GM18520 (cell line): ENCODE results near the gene CDC42EP3.
A peak's percentile ranks its signal among the peaks of the same experiment; 100 is the strongest.

Source experiments
- ATAC-seq: cut with Tn5 transposase; IDR thresholded peaks from one replicate; pipeline ENCODE4 v1.9.1; 2021; ENCODE audit not compliant: unreplicated experiment

Gene CDC42EP3

DNA sequence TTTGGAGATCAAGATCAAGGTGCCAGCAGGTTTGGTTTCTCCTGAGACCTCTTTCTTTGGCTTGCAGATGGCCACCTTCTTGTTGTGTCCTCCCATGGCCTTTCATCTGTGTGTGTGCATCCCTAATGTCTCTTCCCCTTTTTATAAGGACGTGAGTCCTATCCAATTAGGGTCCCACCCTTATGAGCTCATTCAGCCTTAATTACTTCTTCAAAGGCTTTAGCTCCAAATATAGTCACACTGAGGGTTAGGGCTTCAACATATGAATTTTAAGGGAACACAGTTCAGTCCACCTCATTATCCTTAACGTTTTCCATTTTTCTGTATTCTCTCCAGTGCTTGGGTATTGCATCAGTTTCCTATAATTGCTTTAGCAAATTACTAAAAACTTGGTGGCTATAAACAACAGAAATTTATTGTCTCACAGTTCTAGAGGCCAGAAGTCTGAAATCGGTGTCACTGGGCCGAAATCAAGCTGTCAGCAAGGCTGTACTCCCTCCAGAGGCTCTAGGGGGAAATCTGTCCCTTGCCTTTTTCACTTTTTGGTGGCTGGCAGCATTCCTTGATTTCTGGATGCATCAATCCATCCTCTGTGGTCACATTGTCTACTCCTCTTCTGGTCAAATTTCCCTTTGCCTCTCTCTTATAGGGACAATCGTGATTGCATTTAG lies 34.1 kb downstream of the CDC42EP3 start:
- no peak for ATAC-seq

DNA sequence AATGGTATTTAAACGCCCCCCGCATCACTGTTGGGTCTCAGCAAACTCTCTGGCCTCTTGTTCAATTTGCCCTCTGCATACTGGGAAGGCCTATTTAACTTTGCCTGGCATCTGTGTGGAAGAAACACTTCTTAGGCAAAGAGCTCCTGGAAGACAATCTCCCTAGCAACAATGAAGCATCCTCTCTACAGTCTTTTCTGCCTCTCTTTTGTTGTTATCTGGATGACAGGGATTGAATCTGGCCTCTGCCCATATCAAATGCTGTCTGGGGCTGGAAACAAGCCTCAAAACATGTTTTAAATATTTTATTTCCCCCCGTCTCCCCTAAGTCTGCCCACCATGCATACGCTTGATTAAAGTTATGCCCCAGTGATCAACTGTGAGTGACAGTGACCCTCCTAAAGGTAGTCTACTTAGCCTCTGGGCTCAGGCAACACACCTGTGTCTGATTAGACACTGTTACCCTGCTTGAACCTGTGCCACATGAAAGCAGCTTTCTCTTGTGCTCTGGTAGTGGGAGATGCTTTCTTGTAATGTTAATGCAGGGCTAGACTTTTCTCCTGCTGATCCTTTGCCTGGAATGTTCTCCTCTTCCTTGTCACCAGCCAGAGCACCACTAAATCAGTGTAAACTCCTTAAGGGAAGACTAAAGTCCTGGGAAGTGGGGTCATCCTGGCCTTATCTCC lies 34.9 kb downstream of the CDC42EP3 start:
- no peak for ATAC-seq

DNA sequence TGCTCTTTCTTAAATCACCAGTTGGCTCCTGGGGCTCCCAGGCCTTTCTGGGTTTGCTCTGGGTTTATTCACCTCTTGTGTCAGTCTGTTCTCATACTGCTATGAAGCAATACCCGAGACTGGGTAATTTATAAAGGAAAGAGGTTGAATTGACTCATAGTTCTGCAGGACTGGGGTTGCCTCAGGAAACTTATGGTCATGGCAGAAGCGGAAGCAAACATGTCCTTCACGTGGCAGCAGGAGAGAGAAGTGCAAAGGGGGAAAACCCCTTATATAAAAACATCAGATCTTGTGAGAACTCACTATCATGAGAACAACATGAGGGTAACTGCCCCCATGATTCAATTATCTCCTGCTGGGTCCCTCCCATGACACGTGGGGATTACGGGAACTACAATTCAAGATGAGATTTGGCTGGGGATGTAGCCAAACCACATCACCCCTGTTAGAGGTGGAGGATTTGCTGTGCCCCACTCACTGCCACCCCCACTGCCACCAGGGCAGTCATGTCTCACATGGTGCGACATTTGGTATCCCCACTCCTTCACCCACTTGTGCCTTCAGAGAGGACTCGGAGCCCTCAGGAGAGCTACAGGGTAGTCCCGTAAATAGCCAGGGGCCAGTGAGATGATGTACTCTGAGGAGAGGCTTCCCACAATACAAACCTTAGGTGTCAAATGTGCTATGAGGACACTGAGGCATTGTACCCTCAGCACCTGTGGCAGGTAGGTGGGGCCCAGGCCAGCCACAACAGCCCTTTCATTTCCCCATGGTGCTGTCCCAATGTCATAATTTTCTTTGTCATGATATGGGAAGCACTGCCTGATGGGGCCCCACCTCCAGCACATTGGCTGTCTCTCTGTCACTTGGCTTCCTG lies 35.7 kb downstream of the CDC42EP3 start:
- peak; percentile 56 for ATAC-seq

DNA sequence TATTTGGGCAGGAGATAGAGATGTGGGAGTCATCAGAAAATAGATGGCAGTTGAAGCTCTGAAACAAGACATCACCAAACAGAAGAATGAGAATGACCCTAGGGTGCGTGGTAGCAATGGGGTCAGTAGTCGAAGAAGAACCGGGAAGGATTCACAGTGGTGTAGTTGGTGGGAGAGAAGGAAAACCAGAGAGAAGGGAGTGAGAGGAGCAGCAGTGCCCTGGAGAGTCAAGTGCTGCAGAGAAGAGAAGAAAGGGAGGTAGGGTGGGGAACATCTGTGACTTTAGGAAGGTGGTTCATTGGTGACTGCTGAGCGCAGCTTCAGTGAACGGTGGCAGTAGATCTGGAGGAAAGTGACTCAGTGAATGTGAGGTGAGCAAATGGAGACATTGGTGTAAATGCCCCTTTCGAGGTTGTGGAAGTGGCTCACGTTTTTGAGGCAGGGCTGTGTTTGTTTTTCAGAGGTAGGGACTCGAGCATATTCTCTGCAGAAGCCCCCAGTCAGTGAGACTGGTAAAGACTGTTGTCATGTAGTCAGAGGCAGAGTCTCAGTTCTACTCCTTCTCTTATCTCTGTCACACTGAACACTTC lies 36.4 kb downstream of the CDC42EP3 start:
- no peak for ATAC-seq

DNA sequence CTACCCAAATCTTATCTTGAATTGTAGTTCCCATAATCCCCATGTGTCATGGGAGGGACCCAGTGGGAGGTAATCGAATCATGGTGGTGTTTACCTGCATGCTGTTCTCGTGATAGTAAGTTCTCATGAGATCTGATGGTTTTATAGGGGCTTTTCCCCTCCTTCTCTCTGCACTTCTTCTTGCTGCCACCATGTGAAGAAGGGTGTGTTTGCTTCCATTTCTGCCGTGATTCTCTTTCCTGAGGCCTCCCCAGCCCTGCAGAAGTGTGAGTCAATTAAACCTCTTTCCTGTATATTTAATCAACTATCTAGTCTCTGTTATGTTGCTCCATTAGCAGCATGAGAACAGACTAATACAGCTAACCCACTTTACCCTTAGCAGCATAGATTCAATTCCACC lies 37.6 kb downstream of the CDC42EP3 start:
- no peak for ATAC-seq

DNA sequence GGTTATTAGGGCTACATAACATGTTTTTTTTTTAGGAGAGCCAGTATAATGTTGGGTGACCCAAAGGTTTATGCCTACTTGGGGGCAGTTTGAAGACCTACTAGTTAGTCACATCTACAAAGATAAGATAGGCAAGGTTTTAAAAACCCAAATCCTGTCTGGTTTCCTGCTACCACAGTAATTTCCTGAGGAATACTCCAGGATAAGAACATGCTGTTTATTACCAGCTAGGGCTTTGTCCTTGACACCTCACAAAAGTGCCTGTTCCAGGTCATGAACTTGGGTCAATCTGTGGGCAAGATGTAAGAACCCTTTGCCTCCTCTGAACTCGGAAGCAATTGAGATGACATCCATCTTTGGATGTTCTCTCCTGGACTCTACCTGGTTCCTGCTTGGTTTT lies 38.2 kb downstream of the CDC42EP3 start:
- ATAC-seq = no peak

DNA sequence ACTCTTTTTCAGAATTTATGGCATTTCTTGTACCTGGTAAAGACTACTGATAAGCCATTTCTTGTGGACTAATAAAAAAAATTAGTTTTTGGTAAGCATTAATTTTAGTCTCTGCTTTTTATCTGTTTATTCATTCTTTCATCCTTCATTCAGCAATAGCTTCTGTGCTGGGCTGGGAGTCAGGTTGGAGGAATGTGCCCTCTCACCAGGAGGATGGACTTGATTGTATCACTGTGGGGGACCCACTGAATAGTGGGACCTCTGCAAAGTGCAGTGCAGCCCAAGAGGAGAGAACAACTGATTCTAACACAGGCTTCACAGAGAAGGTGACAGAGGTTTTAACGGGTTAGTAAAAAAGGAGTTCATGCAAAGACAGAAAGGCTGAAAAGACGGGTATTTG lies 39.1 kb downstream of the CDC42EP3 start:
- ATAC-seq = no peak

DNA sequence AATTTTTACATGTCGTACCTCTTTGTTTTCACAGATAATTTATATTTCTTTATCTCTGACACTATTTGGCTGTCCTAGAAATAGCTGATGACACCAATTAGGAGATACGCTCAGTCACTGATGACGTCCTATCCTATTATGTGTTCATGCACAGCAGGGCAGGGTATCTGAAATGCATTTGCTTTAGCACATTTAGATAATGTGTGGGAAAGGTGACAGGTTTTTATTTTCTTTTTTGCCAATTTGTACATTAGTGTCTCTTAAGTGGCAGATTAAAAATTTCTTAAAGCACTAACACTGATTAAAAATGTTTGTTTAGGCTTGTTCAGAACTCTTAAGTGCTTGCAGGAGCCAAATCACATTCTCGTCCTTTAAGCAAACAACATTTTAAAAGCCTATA lies 39.7 kb downstream of the CDC42EP3 start:
- no peak for ATAC-seq

DNA sequence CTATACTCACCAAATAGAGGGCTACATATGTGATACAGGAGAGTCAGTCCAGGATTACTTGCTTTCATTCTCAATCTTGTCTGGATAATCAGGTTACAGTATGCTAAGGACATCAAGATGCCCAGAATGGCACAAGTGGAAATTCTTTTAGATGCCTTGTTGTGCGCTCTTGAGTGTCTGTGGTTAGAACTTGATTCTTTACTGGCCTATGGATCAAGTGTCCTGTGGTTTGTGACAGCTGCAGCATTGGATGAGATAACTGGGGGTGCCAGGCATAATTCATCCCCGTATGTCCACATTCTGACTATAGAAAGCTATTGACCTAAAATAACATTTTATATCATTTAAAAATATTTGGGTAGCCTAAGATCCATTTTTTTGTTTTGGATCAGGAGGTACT lies 40.1 kb downstream of the CDC42EP3 start:
- ATAC-seq = no peak

DNA sequence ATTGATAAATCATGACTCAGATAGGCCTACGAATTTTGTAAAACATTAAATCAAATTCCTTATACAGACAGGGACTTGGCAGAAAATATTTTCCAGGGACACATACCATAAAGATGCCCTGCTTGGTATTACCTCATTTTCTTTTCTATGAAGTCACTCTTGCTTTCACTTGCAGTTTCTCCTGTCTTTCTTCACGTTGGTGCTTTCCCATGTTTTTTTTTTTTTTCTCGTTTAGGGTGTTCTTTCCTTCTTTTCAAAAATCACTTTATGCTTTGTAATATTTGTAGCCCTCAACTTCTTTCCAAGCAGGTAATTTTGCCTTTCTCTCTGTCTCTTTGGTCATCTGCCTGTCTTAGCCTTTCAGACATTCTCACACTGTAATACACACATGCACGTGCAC lies 40.7 kb downstream of the CDC42EP3 start:
- no peak for ATAC-seq

DNA sequence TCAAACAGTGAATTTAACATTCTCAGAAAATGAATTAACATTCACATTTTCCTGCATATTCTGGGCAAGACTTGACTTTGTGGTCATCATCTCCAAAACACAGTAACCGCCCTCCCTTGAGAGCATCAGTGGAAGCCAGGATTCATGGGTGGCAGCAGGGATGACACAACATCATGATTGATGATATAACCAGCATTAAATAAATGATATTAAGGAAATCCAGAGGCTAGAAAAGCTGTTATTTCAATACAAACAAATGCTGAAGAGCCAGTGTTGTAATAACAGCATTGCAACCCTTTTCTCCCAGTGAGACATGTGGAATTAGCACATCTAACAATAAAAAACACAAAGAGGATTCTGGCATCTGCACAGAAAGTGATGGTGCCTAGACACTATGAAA lies 41.1 kb downstream of the CDC42EP3 start:
- no peak for ATAC-seq

DNA sequence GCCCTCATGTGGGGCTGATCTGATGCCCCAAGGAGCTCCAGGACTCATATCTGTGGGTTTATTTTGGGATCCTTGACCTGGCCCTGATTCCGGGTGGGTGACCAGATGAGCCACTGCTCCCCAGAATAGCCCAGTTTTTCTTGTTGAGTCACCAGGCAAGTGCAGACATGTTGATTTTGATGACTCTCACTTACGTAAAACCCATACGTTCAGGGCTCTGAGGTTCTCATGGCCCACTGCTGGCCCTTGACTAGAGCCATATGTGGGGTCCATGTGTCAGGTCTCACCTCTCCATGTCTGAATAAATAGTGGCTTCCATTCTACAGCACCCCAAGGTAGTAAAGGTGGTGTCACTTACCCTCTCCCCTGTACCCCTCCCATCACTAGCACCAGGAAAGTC lies 41.9 kb downstream of the CDC42EP3 start:
- ATAC-seq = peak; percentile 25

DNA sequence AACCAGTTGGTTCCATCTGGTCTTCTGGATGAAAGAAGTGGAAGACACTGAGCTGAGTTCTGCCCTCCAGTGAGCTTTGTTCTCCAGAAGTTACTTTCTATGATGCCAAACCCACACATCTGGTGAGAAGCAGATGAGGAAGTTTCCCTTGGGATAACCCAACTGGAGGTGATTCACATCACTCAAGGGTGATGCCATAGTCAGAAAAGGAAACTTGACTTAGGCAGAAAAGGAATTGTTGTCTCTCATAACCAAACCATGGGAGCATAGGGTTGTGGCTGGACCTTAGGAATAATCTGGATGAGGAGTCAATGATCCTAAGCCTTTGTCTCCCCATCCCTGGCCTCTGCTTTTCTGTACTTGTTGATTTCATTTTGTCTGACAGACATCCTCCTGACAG lies 43.7 kb downstream of the CDC42EP3 start:
- ATAC-seq = no peak

DNA sequence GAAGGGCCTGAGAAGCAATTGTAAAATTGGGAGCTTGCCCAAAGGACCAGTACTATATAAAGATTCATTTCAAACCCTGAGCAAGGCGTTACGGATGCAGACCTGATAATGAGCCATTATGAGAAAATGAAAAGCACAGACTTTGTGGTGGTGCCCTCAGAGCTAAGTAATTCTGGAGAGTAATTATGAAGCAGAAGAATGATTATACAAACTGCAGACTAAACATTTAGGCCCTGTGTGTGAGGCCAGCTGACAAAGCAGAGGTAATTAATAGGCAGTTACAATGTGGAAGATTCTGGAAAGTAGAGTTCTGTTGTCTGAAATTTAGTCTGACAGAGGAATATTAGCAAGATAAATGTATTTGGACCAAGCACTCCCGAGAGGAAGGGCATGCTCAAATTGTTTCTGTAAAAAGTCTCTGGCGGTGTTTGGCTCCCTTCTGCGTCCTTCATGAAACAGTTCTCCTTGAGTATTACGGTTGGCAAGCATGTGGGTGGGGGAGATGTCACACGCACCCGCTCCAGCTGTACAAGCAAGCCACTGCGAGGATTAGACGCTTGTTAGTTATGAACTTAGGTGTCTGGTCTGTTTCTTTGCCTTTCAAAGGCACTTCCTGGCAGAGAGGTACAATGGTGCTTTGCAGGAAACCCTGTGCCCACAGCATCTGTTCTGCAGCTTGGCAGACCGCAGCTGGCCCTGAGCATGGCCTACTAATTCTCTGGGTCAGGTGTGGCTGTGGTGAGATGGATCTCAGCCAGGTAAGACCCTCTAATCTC lies 45.5 kb downstream of the CDC42EP3 start:
- ATAC-seq = peak; percentile 29

DNA sequence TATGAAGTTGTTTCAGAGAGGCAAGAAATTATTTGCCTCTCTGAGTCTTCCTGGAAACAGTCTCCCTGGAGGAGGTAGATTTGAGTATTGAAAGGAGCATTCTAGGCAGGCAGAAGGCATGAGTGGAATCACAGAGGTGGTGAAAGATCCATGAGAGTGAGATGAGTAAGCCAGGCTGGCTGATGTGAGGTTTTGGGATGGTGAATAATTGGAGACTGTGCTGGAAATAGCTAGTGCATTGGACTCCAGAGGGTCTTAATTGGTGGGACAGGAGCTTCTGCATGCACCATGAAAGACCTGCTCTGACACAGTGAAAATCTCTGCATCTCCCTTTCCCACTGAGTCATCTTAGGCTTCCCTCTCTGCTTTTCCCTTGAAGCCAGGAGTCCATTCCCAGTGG lies 46.3 kb downstream of the CDC42EP3 start:
- ATAC-seq = no peak

DNA sequence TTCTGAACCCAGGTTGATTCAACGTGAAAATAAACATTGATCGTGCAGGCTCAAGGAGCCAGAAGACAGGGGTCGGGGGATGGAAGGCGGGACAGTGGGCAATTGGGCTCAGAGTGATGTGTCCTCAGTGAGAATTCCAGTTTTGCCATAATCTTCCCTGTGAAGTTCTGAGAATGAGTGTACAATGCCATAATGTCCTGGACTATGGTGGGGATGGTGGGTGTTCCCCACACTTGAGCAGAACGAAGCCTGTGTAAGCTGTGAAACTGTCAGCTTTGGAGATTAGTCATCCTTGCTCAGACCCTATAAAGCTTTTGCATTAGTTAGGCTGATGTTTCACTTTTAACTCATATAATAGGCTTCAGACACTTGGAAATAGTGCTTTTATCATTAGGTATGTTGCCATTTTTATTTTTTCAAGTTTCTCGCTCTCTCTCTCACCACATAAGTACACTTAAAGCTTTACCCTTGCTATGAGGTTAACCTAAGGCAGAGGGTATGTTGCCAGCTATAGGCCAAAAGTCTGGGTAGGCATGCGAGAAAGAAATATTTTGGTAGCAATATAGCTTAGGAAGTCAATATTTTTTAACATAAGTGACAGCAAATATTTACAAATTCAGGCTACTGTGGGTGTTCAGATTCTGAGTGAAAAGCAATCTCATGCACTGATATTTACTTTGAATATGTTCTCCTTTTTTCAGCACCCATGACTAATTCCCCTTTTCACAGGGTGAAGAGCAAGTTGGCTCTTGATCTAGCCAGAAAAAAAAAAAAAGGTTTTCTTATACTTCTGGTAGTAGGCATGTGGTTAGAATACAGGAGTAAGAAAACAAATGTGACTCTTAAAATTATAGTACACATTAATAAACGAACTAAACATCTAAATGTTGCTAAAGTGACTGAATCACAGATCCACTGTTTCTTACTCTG lies 47.2 kb downstream of the CDC42EP3 start:
- peak; percentile 53 for ATAC-seq

DNA sequence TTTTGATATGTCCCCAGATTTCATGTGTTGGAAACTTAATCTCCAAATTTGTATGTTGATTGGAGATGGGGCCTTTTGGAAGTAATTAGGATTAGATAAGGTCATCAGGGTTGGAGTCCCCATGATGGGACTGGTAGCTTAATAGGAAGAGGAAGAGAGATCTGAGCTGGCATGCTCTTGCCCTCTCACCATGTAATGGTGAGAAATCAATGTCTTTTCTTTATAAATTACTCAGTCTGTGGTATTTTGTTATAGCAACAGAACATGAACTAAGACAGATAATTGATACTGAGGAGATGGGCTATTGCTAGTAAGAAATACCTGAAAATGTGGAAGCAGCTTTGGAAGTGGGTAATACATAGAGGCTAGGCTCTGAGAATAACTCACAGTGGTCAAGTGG lies 48.0 kb downstream of the CDC42EP3 start:
- no peak for ATAC-seq

DNA sequence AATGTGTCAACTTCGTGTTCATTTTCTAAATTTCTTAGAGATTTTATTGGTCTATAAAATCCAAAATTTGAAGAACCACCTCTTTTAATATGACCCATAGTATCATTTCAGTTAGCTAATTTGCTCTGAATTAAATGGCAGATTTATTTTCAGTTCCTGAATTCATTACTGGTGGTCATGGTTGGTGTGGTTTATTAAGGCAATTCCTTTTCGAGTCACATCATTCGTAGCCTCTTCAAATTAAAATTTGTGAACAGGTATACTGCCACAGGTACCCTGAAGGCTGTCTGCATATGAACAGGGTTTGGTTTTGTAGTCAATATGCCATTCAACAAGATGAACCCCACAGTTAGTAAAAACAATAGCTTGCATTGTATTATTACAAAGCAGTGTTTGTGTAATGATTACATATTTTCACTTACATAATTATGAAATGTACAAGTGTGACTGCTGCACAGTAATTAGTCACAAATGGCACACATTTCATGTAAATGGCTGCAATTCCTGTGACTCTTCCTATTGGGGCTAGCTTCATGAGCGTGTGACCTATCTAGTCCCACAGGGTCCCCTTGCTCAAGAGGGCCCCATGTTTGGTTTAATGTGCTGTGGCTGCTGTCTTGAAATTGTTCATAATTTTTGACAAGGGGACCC lies 48.9 kb downstream of the CDC42EP3 start:
- ATAC-seq = no peak

DNA sequence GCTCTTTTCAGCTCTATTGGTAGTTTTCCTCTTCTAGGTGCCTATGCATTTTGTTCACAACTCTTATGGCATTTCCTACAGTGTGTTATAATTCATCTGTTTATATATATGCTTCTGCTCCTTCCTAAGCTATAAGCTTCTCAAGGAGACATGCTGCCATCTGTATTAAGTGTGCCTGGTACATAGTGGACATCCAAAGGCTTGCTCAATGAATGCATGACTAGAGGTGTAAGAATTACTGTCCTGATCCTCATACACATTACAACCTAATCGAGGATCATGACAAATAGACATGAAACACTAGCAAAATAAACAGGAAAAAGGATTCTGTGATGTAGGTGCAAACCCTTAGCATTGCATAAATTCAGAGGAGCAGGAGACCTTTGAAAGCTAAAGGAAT lies 50.2 kb downstream of the CDC42EP3 start:
- ATAC-seq = no peak
